ENCODE measurements around the gene RAVER1. TPM values are rescaled to one million over a fixed set of nuclear protein-coding genes. Genes with fewer than 3 reads are reported as not detected.
A peak's percentile ranks its signal among the peaks of the same experiment; 100 is the strongest.

Gene RAVER1
- total and polyA plus RNA-seq, 9 of the 15 experiments (the other 6 are each of a cell fraction or from before 2014, with no cell fraction given): 0.06 to 113 (median 7.0) TPM

DNA sequence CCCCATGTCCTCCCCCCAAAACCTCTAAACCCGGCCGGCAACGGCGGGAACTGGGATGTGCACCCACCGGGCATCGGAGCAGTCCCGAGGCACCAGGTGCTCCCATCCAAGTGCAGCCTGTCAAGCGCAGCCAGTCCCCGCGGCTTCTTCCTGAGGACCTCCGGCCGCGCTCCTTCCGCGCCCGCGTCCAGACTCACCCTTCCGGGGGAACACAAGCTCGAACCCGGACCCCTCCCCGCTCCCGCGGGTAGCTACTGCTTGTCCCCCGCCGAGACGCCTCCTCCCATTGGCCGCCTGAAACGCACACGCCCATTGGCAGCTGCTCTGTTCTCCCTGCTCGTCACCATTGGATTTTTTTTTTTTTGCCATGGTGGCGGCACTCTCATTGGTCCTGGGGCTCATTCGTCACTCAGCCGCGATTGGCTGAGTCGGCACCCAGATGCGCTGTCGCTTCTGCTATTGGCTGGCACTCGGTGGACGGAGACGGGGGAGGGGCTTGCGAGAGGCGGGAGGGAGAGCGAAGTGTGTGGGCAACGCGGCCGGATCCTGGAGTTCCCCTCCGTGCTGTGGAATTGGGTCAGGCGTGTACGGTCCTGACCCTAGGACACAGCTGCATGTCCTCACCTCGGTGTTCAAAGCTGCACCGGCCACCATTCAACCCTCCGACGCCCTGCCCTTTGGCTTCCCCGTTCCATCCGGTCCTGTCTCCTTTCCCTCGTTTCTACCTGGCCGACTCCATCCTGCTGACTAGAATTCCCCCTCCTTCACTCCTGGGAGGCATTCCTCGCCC lies 47.2 kb upstream of the RAVER1 start, which contains the start of gene TYK2 (continued):
- TF ChIP-seq ZNF143 (CRISPR knock-in tag; IDR thresholded peaks at IDR 0.05): no peak
- peak; percentile 98 for TF ChIP-seq NEUROD1 (IDR thresholded peaks at IDR 0.05; ENCODE audit: borderline replicate concordance, low read depth, low read length, partially characterized antibody)
- TF ChIP-seq ZNF217 (CRISPR knock-in tag; IDR thresholded peaks at IDR 0.05): no peak
- TF ChIP-seq ATF7 (IDR thresholded peaks at IDR 0.05): peak; percentile 88
- TF ChIP-seq SRSF3 (IDR thresholded peaks at IDR 0.05; ENCODE audit: insufficient read depth, low read length): no peak
- peak in 1 of 2 experiments; percentile 79; a peak in 2 of 4 replicates for TF ChIP-seq HDAC1 (IDR thresholded peaks at IDR 0.05)
- no peak for TF ChIP-seq PCBP1 (IDR thresholded peaks at IDR 0.05; ENCODE audit: low read depth, low read length, poor library complexity, severe bottlenecking)
- no peak for TF ChIP-seq PTRF (tag; IDR thresholded peaks at IDR 0.05)
- no peak for TF ChIP-seq SRSF9 (IDR thresholded peaks at IDR 0.05; ENCODE audit: borderline replicate concordance, low read depth, low read length)
- no peak for TF ChIP-seq GATA2 (CRISPR knock-in tag; IDR thresholded peaks at IDR 0.05)
- TF ChIP-seq HMGN3 (IDR thresholded peaks at IDR 0.05; ENCODE audit: borderline replicate concordance, extremely low read depth, insufficient read length, low read depth, low read length): peak; percentile 21
- TF ChIP-seq, protein P1, sequence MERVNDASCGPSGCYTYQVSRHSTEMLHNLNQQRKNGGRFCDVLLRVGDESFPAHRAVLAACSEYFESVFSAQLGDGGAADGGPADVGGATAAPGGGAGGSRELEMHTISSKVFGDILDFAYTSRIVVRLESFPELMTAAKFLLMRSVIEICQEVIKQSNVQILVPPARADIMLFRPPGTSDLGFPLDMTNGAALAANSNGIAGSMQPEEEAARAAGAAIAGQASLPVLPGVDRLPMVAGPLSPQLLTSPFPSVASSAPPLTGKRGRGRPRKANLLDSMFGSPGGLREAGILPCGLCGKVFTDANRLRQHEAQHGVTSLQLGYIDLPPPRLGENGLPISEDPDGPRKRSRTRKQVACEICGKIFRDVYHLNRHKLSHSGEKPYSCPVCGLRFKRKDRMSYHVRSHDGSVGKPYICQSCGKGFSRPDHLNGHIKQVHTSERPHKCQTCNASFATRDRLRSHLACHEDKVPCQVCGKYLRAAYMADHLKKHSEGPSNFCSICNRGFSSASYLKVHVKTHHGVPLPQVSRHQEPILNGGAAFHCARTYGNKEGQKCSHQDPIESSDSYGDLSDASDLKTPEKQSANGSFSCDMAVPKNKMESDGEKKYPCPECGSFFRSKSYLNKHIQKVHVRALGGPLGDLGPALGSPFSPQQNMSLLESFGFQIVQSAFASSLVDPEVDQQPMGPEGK (CRISPR knock-in tag; IDR thresholded peaks at IDR 0.05; ENCODE audit: borderline replicate concordance): no peak
- no peak for TF ChIP-seq ZNF589 (CRISPR knock-in tag; IDR thresholded peaks at IDR 0.05; ENCODE audit: low read depth)
- TF ChIP-seq NCOA4 (IDR thresholded peaks at IDR 0.05; ENCODE audit: partially characterized antibody): no peak
- TF ChIP-seq ZNF445 (CRISPR knock-in tag; IDR thresholded peaks at IDR 0.05; ENCODE audit: low read depth): no peak
- no peak for TF ChIP-seq NCOR1 (IDR thresholded peaks at IDR 0.05)
- TF ChIP-seq HOXB6 (CRISPR knock-in tag; IDR thresholded peaks at IDR 0.05; ENCODE audit: borderline replicate concordance): no peak
- TF ChIP-seq RBM17 (IDR thresholded peaks at IDR 0.05; ENCODE audit: borderline replicate concordance, low read depth, low read length): no peak
- TF ChIP-seq, protein P2, sequence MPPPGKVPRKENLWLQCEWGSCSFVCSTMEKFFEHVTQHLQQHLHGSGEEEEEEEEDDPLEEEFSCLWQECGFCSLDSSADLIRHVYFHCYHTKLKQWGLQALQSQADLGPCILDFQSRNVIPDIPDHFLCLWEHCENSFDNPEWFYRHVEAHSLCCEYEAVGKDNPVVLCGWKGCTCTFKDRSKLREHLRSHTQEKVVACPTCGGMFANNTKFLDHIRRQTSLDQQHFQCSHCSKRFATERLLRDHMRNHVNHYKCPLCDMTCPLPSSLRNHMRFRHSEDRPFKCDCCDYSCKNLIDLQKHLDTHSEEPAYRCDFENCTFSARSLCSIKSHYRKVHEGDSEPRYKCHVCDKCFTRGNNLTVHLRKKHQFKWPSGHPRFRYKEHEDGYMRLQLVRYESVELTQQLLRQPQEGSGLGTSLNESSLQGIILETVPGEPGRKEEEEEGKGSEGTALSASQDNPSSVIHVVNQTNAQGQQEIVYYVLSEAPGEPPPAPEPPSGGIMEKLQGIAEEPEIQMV (tag; conservative IDR thresholded peaks at IDR 0.05; ENCODE audit: low read depth): no peak

Measured in K562 (cell line).